PFSK-1 (cell line): ENCODE results near the gene GRIFIN.

Experiments
- FOXP2 ChIP-seq: optimal IDR thresholded peaks from 2 replicates; pipeline ENCODE3; 2011; ENCODE audit warnings: borderline replicate concordance, control low read depth, inconsistent platforms; ENCODE audit not compliant: insufficient read depth; ENCODE audit errors: extremely low read length, extremely low read depth
- POLR2AphosphoS5 ChIP-seq: IDR thresholded peaks from 2 replicates; pipeline ENCODE4 v1.6.1; 2012; ENCODE audit warnings: low read depth, mild to moderate bottlenecking, control low read depth, low read length, moderate library complexity
- REST ChIP-seq, 2 experiments: IDR thresholded peaks; 2 replicates each; pipeline versions ENCODE4 v1.6.1 to v1.8.0; 2011 to 2012; ENCODE audit warnings: low read depth in 2 of 2, low read length in 2 of 2, control low read depth in 1 of 2, inconsistent platforms in 1 of 2, mild to moderate bottlenecking in 1 of 2, moderate library complexity in 1 of 2; ENCODE audit not compliant: insufficient read depth in 1 of 2
- SIN3A ChIP-seq: IDR thresholded peaks from 2 replicates; pipeline ENCODE4 v1.6.1; 2012; ENCODE audit warnings: mild to moderate bottlenecking, low read length, moderate library complexity, borderline replicate concordance; ENCODE audit not compliant: insufficient read depth
- TAF1 ChIP-seq: IDR thresholded peaks from 2 replicates; pipeline ENCODE4 v1.6.1; 2012; ENCODE audit warnings: low read length, control low read depth, borderline replicate concordance; ENCODE audit not compliant: insufficient read depth

The GRIFIN gene

GRCh38 chr7:2443491-2443890 lies 32.7 kb downstream of the GRIFIN start:
- TF ChIP-seq FOXP2 (no peak), REST (IDR thresholded peaks at IDR 0.05; ENCODE audit: insufficient read depth in 1 of 2, low read depth in 2 of 2, low read length in 2 of 2) (no peak), POLR2AphosphoS5 (no peak), TAF1 (no peak), SIN3A (no peak)

GRCh38 chr7:2441430-2442058 lies 34.7 kb downstream of the GRIFIN start:
- TF ChIP-seq SIN3A (no peak), FOXP2 (no peak), REST (IDR thresholded peaks at IDR 0.05; ENCODE audit: insufficient read depth in 1 of 2, low read depth in 2 of 2, low read length in 2 of 2) (no peak), POLR2AphosphoS5 (no peak), TAF1 (no peak)

- TF ChIP-seq TAF1 (no peak), FOXP2 (no peak), SIN3A (no peak), POLR2AphosphoS5 (no peak), REST (IDR thresholded peaks at IDR 0.05; ENCODE audit: insufficient read depth in 1 of 2, low read depth in 2 of 2, low read length in 2 of 2) (no peak)
Observed at GRCh38 chr7:2440608-2441245, 35.5 kb downstream of the GRIFIN start.

GRCh38 chr7:2438775-2439174 lies 37.4 kb downstream of the GRIFIN start:
- no peak for TF ChIP-seq TAF1
- TF ChIP-seq POLR2AphosphoS5, result no peak
- TF ChIP-seq FOXP2, result no peak
- no peak for TF ChIP-seq REST (IDR thresholded peaks at IDR 0.05; ENCODE audit: insufficient read depth in 1 of 2, low read depth in 2 of 2, low read length in 2 of 2)
- no peak for TF ChIP-seq SIN3A
